ENCODE results near the gene SIGLEC5.
A peak's percentile ranks its signal among the peaks of the same experiment; 100 is the strongest.

The SIGLEC5 gene

DNA sequence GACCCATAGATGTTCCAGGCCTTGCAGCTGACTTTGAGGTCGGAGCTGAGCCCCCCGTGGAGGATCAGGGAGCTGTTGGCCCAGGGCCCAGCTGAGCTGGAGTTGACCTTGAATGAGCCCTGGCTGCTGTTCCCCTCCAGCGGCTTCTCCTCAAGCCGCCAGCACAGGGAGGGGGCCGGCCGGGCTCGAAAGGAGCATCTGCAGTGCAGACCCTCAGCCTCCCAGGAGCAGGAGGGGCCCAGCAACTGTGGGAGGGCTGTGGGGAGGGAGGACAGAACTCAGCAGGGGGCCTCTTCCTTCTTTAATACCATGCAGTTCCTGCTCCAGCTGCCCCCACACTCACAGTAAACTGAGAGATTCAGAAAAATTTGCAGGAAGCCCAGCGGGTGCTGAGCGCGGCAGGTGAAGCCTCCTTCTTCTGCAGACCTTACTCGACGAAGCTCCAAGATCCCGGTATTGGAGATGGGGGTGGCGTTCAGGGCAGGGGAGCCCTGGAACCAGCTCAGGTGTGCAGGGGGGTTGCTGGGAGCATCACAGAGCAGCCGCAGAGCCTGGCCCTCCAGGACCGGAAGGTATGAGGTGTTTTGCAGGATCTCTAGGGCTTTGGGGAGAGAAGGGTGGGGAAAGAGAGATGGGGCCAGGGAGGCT, 2.6 kb downstream of the SIGLEC5 start:
- DNase-seq: no peak

DNA sequence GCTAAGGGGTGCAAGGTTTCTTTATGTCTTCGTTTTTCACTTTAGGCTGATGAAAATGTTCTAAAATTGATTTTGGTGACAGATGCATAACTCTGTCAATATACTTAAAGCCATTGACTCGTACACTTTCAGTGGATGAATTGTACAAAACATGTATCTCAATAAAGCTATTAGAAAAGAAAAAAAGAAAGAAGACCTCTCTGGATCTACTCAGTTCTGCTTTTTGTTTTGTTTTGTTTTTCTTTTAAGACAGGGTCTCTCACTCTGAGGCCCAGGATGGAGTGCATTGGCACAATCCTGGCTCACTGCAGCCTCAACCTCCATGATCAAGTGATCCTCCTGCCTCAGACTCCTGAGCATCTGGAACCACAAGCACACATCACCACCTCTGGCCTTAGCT, 3.5 kb downstream of the SIGLEC5 start:
- DNase-seq: no peak

GRCh38 chr19:51621178-51621577, 9.0 kb downstream of the SIGLEC5 start:
- DNase-seq: no peak

- no peak for DNase-seq
Measured at GRCh38 chr19:51615991-51616390, 14.2 kb downstream of the SIGLEC5 start.

DNA sequence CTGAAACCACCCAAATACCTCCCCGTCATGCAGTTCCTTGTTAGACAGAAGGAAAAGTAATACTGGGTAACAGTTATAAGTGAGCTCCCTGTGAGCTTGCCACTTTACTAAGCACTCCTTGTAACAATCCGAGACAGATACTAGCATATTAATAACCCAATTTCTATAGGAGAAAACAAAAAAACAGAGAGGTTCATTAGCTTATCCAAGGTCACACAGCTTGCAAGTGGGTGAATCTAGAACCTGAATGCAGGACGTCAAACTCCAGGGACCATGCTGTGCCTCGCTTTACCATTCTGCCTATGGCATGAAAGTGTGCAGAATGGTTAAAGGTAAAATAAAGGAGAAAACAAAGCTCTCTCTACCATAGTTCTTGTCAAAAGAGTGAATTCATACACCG, 15.4 kb downstream of the SIGLEC5 start:
- DNase-seq: no peak

- no peak for DNase-seq
Measured at GRCh38 chr19:51610576-51610975, 19.6 kb downstream of the SIGLEC5 start.

GRCh38 chr19:51607920-51608562, 22.2 kb downstream of the SIGLEC5 start:
- DNase-seq: peak in 1 of 4 experiments; percentile 30

GRCh38 chr19:51607077-51607476, 23.1 kb downstream of the SIGLEC5 start:
- no peak for DNase-seq

DNA sequence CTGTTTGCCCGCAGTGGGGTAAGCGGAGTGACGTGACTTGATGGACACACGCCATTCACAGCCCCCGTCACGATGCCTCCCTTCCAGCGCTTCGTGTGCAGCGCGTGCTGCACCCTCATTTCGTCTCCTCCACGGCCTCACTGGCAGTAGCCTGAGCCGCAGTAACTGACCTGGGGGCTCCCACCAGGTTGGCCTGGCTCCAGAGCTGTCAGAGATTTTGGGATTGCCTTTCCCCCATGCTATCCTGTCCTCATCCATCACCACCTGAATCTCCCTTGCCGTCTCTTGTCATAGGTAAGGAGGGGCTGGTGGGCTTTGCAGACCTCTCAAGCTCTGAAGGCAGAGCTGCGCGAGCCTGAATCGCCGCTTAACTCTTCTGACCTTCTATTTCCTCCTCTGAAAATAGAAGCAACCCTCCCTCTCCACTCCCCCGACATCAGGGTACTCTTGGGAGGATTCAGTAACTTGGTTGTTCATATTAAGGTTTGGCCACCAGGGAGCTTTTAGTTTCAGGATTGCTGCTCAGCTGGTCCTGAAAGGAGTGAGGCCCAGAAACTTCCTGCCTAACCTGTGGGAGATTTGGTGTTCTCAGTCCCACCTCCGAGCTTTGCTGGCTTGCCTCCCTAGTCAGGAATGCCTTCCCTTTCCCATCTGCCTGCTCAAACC, 27.9 kb downstream of the SIGLEC5 start:
- no peak for DNase-seq

DNA sequence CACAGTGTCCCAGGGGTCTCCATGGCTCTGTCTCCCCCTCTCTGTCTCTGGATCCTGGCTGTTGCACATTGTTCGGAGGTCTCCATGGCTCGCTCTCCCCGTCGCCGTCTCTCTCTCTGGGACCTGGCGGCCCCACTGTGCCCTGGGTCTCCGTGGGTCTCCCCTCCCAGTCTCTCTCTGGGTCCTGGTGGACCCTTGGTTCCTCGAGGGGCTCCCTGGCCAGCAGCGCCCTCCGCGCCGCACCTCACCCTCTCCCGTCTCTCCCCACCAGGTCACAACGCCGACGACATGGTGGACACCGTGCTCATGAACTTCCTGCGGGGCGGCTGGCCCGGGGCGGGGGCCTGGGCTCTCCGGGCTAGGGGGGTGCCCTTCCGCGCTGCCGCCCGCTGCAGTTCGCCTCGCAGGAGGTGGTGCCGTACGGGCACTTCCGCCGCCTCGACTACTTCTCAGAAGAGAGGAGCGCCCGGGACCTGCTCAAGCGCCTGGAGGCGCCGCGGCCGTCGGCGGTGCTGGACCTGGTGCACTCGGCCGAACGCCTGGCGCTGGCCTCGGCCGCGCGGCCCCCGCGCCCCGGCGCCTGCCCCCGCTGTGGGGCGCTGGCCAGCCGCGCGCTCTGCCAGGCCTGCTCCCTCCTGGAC, 29.1 kb downstream of the SIGLEC5 start:
- no peak for DNase-seq

DNA sequence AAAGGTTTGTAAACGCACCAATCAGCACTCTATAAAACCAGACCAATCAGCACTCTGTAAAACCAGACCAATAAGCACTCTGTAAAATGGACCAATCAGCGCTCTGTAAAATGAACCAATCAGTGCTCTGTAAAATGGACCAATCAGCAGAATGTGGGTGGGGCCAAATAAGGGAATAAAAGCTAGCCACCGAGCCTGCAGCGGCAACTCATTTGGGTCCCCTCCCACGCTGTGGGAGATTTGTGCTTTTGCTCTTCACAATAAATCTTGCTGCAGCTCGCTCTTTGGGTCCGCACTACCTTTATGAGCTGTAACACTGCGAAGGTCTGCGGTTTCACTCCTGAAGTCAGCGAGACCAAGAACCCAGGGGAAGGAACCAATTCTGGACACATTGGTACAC, 31.1 kb downstream of the SIGLEC5 start:
- DNase-seq: no peak

DNA sequence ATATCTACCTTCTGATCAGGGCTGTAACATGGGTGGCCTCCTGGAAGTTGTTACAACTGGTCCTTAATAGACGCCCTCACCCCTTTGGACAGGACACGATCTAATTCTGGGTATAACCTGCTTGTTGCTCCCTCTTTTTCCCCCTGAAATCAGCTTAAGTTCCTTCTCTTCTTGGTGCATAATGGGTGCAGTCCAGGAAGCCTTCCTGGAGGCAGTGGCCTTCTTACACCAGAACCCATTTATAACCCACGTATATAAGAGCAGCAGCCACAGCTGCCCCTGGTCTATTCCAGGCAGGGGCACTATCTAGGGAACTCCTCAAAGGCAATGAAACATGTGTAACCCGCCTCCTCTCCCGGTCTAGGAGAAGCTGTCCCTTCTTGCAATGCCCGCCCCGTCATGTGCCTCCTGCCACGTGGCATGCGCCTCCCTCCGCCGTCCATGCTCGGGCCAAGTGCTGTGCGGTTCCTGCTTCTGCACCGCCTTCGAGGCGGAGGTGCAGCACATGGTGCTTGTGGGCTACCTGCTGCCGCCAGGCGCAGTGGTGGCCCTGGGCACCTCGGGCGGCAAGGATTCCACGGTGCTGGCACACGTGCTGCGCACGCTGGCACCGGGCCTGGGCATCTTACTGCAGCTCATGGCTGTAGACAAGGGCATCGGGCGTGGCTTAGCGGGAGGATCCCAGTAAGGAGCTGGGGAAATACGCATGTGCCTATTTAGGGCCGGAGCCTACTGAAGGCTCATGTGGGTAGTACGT, 31.9 kb downstream of the SIGLEC5 start:
- DNase-seq: no peak

DNA sequence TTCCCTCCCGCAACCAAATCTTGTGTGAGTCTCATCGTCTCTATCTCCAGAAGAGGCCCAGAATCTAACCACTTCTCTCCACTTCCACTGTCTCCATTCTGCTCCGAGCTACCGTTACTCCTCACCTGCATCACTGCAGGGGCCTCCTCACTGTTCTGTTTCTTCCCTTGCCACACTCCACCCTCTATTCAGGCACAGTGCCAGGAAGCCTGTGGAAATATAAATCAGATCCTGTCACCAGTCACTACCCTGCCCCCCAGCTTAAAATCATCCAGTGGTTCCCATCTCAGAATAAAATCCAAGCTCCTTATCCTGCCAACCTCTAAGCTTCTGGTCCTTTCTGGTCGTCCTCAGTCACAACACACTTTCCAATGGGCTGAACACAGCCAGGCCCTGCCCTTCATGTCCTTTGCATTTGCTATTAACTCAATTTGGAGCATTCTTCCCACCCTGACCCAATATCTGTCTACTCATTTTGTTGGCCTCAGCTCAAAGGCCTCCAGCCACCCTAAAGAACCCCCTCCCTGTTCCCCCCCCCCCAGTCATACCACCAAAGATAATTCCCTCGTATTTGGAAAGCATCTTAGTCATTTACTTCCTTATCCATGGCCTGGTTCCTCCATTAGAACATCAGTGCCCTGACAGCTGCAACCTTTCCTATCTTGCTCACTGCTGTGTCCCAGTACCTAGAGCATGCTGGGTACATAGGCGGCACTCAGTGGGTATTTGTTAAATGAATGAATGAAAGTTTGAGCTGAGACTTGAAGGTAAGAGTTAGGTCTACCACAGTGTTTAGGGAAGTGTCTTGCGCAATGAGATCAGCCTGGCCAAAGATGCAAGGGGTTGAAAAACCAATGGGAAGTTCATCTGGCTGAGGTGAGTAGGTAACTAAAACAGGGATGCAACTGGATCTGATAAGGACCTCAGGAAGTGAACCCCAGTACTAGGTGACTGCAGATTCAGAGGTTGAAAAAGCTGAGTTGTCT, 34.7 kb downstream of the SIGLEC5 start:
- no peak for DNase-seq

- no peak for DNase-seq
Measured at GRCh38 chr19:51594774-51595109, 35.5 kb downstream of the SIGLEC5 start.

- DNase-seq: peak; percentile 82 to 93 (median 90)
Measured at GRCh38 chr19:51593969-51594773, 36.0 kb downstream of the SIGLEC5 start.

GRCh38 chr19:51593138-51593890, 36.9 kb downstream of the SIGLEC5 start:
- no peak for DNase-seq

- no peak for DNase-seq
Measured at GRCh38 chr19:51592521-51592920, 37.7 kb downstream of the SIGLEC5 start.

DNA sequence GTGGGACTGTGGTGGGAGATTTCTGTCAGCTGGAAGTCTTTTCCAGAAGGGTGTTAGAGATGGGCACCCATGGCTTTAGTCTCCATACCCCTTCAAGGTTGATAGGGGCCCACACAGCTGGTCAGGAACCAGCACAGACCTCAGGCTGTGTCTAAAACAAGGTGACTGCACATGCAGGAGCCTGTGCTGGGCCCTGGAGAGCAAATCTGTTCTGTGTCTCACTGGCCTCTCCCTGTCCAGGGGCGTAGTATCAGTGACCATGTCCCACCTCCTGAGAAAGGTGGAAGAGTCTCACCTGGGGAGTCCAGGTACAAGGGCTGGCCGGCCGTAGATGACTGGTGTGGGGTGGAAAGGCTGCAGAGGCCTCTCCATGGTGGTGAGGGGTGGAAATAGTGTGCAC, 39.8 kb downstream of the SIGLEC5 start:
- DNase-seq: no peak

- no peak for DNase-seq
Measured at GRCh38 chr19:51589511-51589910, 40.7 kb downstream of the SIGLEC5 start.
